ENCODE results near the gene ZNF582. TPM values are rescaled to one million over a fixed set of nuclear protein-coding genes. Genes with fewer than 3 reads are reported as not detected.
"Not testable (repeated sequence)": the region's sequence is repeated elsewhere in the genome, so short reads cannot be mapped to it uniquely, and the experiment has no call there.

ZNF582 gene
- total RNA-seq, 1 experiment from 2014 or later = 2.6 TPM

- DNase-seq (ENCODE audit: low read depth) = no peak
These were observed 42.1 kb downstream of the ZNF582 start for GRCh38 chr19:56351208-56351607.

GRCh38 chr19:56350416-56351045, 42.8 kb downstream of the ZNF582 start:
- DNase-seq (ENCODE audit: low read depth) = peak; percentile 57

GRCh38 chr19:56348289-56348877, 45.0 kb downstream of the ZNF582 start:
- peak; percentile 13 for DNase-seq (ENCODE audit: low read depth)

GRCh38 chr19:56347163-56347778, 46.1 kb downstream of the ZNF582 start:
- DNase-seq (ENCODE audit: low read depth) = no peak

GRCh38 chr19:56341948-56342347, 51.4 kb downstream of the ZNF582 start:
- peak; percentile 9 for DNase-seq (ENCODE audit: low read depth)

GRCh38 chr19:56339031-56339430, 54.3 kb downstream of the ZNF582 start:
- DNase-seq (ENCODE audit: low read depth) = not testable (repeated sequence)

- not testable (repeated sequence) for DNase-seq (ENCODE audit: low read depth)
These were observed 56.3 kb downstream of the ZNF582 start for GRCh38 chr19:56337077-56337476.

GRCh38 chr19:56335371-56335770, 58.0 kb downstream of the ZNF582 start:
- DNase-seq (ENCODE audit: low read depth) = not testable (repeated sequence)

GRCh38 chr19:56333506-56333905, 59.8 kb downstream of the ZNF582 start:
- peak; percentile 56 for DNase-seq (ENCODE audit: low read depth)

Other genes starting within 250 kb of the ZNF582 start
- gene GALP, start 217.5 kb downstream of the ZNF582 start, total RNA-seq (2014; rRNA removed; shearing (Covaris generic)) = not detected in 2 replicates
- gene ZSCAN5B, start 195.8 kb downstream of the ZNF582 start, total RNA-seq (2014; rRNA removed; shearing (Covaris generic)) = not detected in 2 replicates
- not detected in 2 replicates for gene ZSCAN5C, start 191.3 kb downstream of the ZNF582 start, total RNA-seq (2014; rRNA removed; shearing (Covaris generic))
- gene EDDM13, start 120.8 kb downstream of the ZNF582 start, total RNA-seq (2014; rRNA removed; shearing (Covaris generic)) = not detected in 2 replicates
- 8.9 and 10.9 TPM in 2 replicates for gene ZSCAN5A, start 78.7 kb downstream of the ZNF582 start, total RNA-seq (2014; rRNA removed; shearing (Covaris generic))
- gene ZNF583, start 10.8 kb upstream of the ZNF582 start, total RNA-seq (2014; rRNA removed; shearing (Covaris generic)) = 2.1 and 3.5 TPM in 2 replicates
- gene ZNF667, start 83.8 kb upstream of the ZNF582 start, total RNA-seq (2014; rRNA removed; shearing (Covaris generic)) = 1.7 and 1.9 TPM in 2 replicates
- 1.1 and 1.3 TPM in 2 replicates for gene ZNF471, start 114.3 kb upstream of the ZNF582 start, total RNA-seq (2014; rRNA removed; shearing (Covaris generic))
- 5.9 and 9.4 TPM in 2 replicates for gene ZFP28, start 145.4 kb upstream of the ZNF582 start, total RNA-seq (2014; rRNA removed; shearing (Covaris generic))
- 2.7 and 2.9 TPM in 2 replicates for gene ZNF470, start 173.9 kb upstream of the ZNF582 start, total RNA-seq (2014; rRNA removed; shearing (Covaris generic))
- 6.0 and 8.3 TPM in 2 replicates for gene ZNF71, start 201.8 kb upstream of the ZNF582 start, total RNA-seq (2014; rRNA removed; shearing (Covaris generic))
- 0.36 TPM in 1 of 2 replicates, not detected in the other for gene SMIM17, start 249.6 kb upstream of the ZNF582 start, total RNA-seq (2014; rRNA removed; shearing (Covaris generic))

Measured in RPMI7951 (cell line).